ENCODE measurements around the gene NRSN2.

The NRSN2 gene

GRCh38 chr20:346640-347316 lies at the start of gene NRSN2:
Gene NRSN2, plus strand, starts transcription at chr20:347111. Its CDS starts 2,533 bp downstream, at chr20:349644.
- peak; percentile 37 for DNase-seq

GRCh38 chr20:297925-298775 lies 48.8 kb upstream of the NRSN2 start:
- peak; percentile 19 for DNase-seq

- no peak for DNase-seq
Observed at GRCh38 chr20:298776-299391, 48.0 kb upstream of the NRSN2 start.

GRCh38 chr20:300345-300990 lies 46.4 kb upstream of the NRSN2 start:
- no peak for DNase-seq

GRCh38 chr20:301886-302848 lies 44.7 kb upstream of the NRSN2 start:
- no peak for DNase-seq

- DNase-seq, result no peak
Observed at GRCh38 chr20:305745-306144, 41.2 kb upstream of the NRSN2 start.

- no peak for DNase-seq
Observed at GRCh38 chr20:308427-309038, 38.4 kb upstream of the NRSN2 start.

GRCh38 chr20:309306-309840 lies 37.5 kb upstream of the NRSN2 start:
- DNase-seq, result no peak

GRCh38 chr20:309841-310644 lies 36.9 kb upstream of the NRSN2 start:
- peak; percentile 98 for DNase-seq

GRCh38 chr20:310645-311044 lies 36.3 kb upstream of the NRSN2 start:
- DNase-seq, result no peak

GRCh38 chr20:311609-312008 lies 35.3 kb upstream of the NRSN2 start:
- no peak for DNase-seq

GRCh38 chr20:312067-312466 lies 34.8 kb upstream of the NRSN2 start:
- DNase-seq, result no peak

- DNase-seq, result no peak
Observed at GRCh38 chr20:312866-313265, 34.0 kb upstream of the NRSN2 start.

GRCh38 chr20:313402-313801 lies 33.5 kb upstream of the NRSN2 start:
- DNase-seq, result no peak

GRCh38 chr20:313948-314347 lies 33.0 kb upstream of the NRSN2 start:
- no peak for DNase-seq

- DNase-seq, result no peak
Observed at GRCh38 chr20:316316-317068, 30.4 kb upstream of the NRSN2 start.

- DNase-seq, result peak; percentile 82
Observed at GRCh38 chr20:324177-325044, 22.5 kb upstream of the NRSN2 start.

- DNase-seq, result peak; percentile 93
Observed at GRCh38 chr20:325045-325888, 21.6 kb upstream of the NRSN2 start, which contains the start of gene SOX12. Gene SOX12, plus strand, starts transcription at chr20:325552. Its CDS starts 373 bp downstream, at chr20:325925.

All from NCI-H1436 (cell line).